DND-41 (cell line): Measurements from ENCODE around the gene LENG9.

ENCODE experiments used
- ATAC-seq: fragments of 200-7000 bp; cut with Tn5 transposase; 3 replicates; pipeline ENCODE4 v1.9.1; 2021; ENCODE audit warnings: low read depth; ENCODE audit not compliant: insufficient read depth
- DNase-seq: peaks from one replicate; pipeline ENCODE4 v3.0.0-alpha.2; 2020
- H2AFZ ChIP-seq: 2 replicates; pipeline ENCODE4 v1.6.0; 2012; ENCODE audit warnings: low read depth, low read length
- H3K27ac ChIP-seq: 2 replicates; pipeline ENCODE4 v1.5.1; 2012; ENCODE audit warnings: low read length, inconsistent platforms
- H3K27me3 ChIP-seq: fragments of 200-600 bp; sonication (generic); 2 replicates; pipeline ENCODE4 v1.6.0; 2012; ENCODE audit warnings: low read length, mild to moderate bottlenecking, inconsistent platforms; ENCODE audit not compliant: insufficient read depth, poor library complexity
- H3K36me3 ChIP-seq: 2 replicates; pipeline ENCODE4 v1.5.1; 2012; ENCODE audit warnings: low read length, inconsistent platforms; ENCODE audit not compliant: insufficient read depth
- H3K4me1 ChIP-seq: 2 replicates; pipeline ENCODE4 v1.5.1; 2012; ENCODE audit warnings: mild to moderate bottlenecking, low read length; ENCODE audit not compliant: insufficient read depth
- H3K4me2 ChIP-seq: 2 replicates; pipeline ENCODE4 v1.6.0; 2012; ENCODE audit warnings: mild to moderate bottlenecking, moderate library complexity, low read length, inconsistent platforms; ENCODE audit not compliant: insufficient read depth
- H3K4me3 ChIP-seq, 2 experiments: fragments of 200-600 bp in 1 of 2; shearing (Covaris generic) in 1 of 2; 2 replicates each; pipeline ENCODE4 v1.5.1; 2012 to 2016; ENCODE audit warnings: inconsistent platforms in 2 of 2, low read length in 2 of 2, mild to moderate bottlenecking in 2 of 2, low read depth in 1 of 2, moderate library complexity in 1 of 2
- H3K79me2 ChIP-seq: 2 replicates; pipeline ENCODE4 v1.6.0; 2012; ENCODE audit warnings: low read length, inconsistent platforms; ENCODE audit not compliant: insufficient read depth
- H3K9ac ChIP-seq: 2 replicates; pipeline ENCODE4 v1.6.0; 2012; ENCODE audit warnings: low read depth, mild to moderate bottlenecking, inconsistent platforms, low read length, moderate library complexity
- H3K9me3 ChIP-seq: 2 replicates; pipeline ENCODE4 v1.5.1; 2012; ENCODE audit warnings: low read length, moderate library complexity, mild to moderate bottlenecking, inconsistent platforms; ENCODE audit not compliant: insufficient read depth, severe bottlenecking
- H4K20me1 ChIP-seq: 2 replicates; pipeline ENCODE4 v1.6.0; 2012; ENCODE audit warnings: low read length; ENCODE audit not compliant: insufficient read depth
- EZH2 ChIP-seq: IDR thresholded peaks from 3 replicates; pipeline ENCODE4 v1.6.1; 2012; ENCODE audit warnings: borderline replicate concordance, low read depth, mild to moderate bottlenecking, moderate library complexity, low read length, inconsistent platforms; ENCODE audit not compliant: severe bottlenecking
- TF ChIP-seq, protein P1 (sequence below): IDR thresholded peaks from 2 replicates; pipeline ENCODE4 v1.5.1; 2012; ENCODE audit warnings: borderline replicate concordance, low read length, moderate library complexity, mild to moderate bottlenecking; ENCODE audit not compliant: poor library complexity, severe bottlenecking; ENCODE audit errors: extremely low read depth

The LENG9 gene

DNA sequence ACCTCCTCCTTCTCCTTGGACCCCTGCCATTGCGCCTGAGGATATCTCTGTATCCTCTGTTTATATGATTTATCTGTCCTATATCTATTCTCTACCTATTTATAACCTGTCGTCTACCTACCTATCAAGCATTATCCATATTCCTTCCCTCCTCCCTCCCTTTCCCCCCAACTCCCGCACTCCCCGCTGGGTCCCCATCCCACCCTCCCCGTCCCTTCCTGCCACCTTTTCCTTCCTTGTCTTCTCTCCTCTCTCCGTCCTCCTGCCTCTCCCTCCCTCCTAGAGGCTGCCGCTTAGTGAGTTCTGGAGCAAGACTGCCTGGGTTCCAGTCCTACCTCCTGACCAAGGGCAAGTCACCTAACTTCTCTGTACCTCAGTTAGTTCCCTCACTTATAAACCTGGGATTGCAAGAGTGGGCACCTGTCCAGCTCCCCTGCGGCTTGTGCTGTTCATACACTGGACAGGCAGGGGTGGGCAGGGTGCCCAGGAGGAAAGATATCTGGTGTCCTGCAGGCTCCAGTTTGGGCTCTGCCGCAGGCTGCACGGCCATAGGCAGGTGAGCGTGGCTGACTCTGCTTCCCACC is 32.2 kb downstream of the LENG9 start:
- Histone ChIP-seq H3K9ac (no peak overlapping the region), H3K36me3 (peaks cover 4% of the 10 kb centered on the region), H3K9me3 (no peaks in the 10 kb centered on the region), H4K20me1 (peaks cover 36% of the 10 kb centered on the region), H2AFZ (no peak overlapping the region), H3K4me1 (peaks cover 11% of the 10 kb centered on the region), H3K27me3 (no peaks in the 10 kb centered on the region), H3K4me3 (0 out of 4 replicates have a peak overlapping the region, but pooled peaks of 1 of the 2 experiments have one; percentile 18), H3K4me2 (peak overlapping the region; percentile 54; the same call in 1 of the 2 replicates), H3K27ac (no peak overlapping the region), H3K79me2 (no peaks in the 10 kb centered on the region)
- no peak for DNase-seq
- ATAC-seq, result no peak
- no peak for TF ChIP-seq EZH2
- TF ChIP-seq, protein P1, sequence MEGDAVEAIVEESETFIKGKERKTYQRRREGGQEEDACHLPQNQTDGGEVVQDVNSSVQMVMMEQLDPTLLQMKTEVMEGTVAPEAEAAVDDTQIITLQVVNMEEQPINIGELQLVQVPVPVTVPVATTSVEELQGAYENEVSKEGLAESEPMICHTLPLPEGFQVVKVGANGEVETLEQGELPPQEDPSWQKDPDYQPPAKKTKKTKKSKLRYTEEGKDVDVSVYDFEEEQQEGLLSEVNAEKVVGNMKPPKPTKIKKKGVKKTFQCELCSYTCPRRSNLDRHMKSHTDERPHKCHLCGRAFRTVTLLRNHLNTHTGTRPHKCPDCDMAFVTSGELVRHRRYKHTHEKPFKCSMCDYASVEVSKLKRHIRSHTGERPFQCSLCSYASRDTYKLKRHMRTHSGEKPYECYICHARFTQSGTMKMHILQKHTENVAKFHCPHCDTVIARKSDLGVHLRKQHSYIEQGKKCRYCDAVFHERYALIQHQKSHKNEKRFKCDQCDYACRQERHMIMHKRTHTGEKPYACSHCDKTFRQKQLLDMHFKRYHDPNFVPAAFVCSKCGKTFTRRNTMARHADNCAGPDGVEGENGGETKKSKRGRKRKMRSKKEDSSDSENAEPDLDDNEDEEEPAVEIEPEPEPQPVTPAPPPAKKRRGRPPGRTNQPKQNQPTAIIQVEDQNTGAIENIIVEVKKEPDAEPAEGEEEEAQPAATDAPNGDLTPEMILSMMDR, result no peak

GRCh38 chr19:54430306-54431254 is 33.0 kb downstream of the LENG9 start:
- TF ChIP-seq, protein P1, result peak; percentile 56
- no peak for TF ChIP-seq EZH2
- Histone ChIP-seq H3K27me3 (no peaks in the 10 kb centered on the region), H4K20me1 (peaks cover 29% of the 10 kb centered on the region), H3K4me2 (peak overlapping the region; percentile 54; the same call in 1 of the 2 replicates), H2AFZ (no peak overlapping the region), H3K79me2 (no peaks in the 10 kb centered on the region), H3K9me3 (no peaks in the 10 kb centered on the region), H3K4me3 (peak overlapping the region in 1 of 2 experiments; percentile 18; a peak in 1 of 4 replicates), H3K4me1 (peaks cover 11% of the 10 kb centered on the region), H3K27ac (no peak overlapping the region), H3K36me3 (peaks cover 4% of the 10 kb centered on the region), H3K9ac (no peak overlapping the region)
- DNase-seq, result peak; percentile 70
- peak; percentile 81 for ATAC-seq

GRCh38 chr19:54429545-54430227 is 33.9 kb downstream of the LENG9 start:
- peaks cover 11% of the 10 kb centered on the region for H3K4me1 ChIP-seq

More at GRCh38 chr19:54429545-54430227, 33.9 kb downstream of the LENG9 start:
- Histone ChIP-seq H2AFZ (no peak overlapping the region), H3K27ac (no peak overlapping the region), H3K9ac (no peak overlapping the region), H3K27me3 (no peaks in the 10 kb centered on the region), H3K4me2 (no peak overlapping the region), H4K20me1 (peaks cover 20% of the 10 kb centered on the region), H3K4me3 (no peak overlapping the region), H3K36me3 (peaks cover 4% of the 10 kb centered on the region), H3K9me3 (no peaks in the 10 kb centered on the region), H3K79me2 (no peaks in the 10 kb centered on the region)
- ATAC-seq, result no peak
- TF ChIP-seq EZH2, result no peak
- TF ChIP-seq, protein P1, result no peak
- DNase-seq, result no peak
